GM10266 (cell line): Measurements from ENCODE around the gene DYTN.

Source experiments
- DNase-seq: peaks from one replicate; pipeline ENCODE4 v3.0.0; 2012; ENCODE audit errors: extremely low spot score
- TF ChIP-seq, protein P1 (sequence below): IDR thresholded peaks from 2 replicates; pipeline ENCODE4 v1.5.1; 2012; ENCODE audit warnings: mild to moderate bottlenecking, low read depth; ENCODE audit not compliant: control insufficient read depth, insufficient read depth; ENCODE audit errors: missing control alignments

DYTN gene

DNA sequence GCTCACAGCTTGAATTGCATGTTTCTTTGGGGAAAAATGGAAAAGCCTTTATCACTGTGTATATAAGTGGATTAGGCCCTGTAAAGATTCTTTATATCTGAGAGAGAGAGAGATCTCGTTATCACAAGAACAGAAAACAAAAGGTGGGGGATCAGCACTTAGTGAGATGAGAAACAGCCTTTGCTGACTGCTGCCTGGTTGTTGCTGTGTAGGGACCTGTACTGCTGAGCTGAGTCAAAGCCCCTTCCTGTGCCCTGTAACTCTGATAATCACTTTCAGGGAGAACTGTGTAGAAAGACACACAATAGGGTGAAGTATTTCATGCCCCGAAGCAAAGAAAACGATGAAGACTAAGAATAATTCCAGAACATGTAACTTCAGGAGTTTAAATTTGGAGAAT is 106.5 kb downstream of the DYTN start:
- TF ChIP-seq, protein P1, sequence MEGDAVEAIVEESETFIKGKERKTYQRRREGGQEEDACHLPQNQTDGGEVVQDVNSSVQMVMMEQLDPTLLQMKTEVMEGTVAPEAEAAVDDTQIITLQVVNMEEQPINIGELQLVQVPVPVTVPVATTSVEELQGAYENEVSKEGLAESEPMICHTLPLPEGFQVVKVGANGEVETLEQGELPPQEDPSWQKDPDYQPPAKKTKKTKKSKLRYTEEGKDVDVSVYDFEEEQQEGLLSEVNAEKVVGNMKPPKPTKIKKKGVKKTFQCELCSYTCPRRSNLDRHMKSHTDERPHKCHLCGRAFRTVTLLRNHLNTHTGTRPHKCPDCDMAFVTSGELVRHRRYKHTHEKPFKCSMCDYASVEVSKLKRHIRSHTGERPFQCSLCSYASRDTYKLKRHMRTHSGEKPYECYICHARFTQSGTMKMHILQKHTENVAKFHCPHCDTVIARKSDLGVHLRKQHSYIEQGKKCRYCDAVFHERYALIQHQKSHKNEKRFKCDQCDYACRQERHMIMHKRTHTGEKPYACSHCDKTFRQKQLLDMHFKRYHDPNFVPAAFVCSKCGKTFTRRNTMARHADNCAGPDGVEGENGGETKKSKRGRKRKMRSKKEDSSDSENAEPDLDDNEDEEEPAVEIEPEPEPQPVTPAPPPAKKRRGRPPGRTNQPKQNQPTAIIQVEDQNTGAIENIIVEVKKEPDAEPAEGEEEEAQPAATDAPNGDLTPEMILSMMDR: no peak
- no peak for DNase-seq

DNA sequence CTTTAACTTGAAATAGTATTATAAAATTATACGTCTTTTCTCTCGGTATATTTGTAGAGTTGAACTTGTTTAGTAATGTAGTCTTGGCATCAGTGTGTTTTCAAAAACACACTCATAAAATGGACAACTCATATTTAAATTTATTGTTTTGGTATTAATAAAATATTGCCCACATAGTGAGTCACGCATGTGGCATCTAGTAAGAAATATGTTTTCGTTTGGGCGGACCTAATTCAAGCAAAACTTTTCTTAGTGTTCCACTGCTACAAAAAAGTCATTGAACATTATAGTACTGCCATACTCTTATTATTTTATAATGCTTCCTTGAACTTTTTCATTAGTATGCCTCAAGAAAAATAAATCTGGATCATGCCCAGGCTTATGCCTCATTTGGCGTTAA is 107.0 kb downstream of the DYTN start:
- TF ChIP-seq, protein P1: no peak
- no peak for DNase-seq

DNA sequence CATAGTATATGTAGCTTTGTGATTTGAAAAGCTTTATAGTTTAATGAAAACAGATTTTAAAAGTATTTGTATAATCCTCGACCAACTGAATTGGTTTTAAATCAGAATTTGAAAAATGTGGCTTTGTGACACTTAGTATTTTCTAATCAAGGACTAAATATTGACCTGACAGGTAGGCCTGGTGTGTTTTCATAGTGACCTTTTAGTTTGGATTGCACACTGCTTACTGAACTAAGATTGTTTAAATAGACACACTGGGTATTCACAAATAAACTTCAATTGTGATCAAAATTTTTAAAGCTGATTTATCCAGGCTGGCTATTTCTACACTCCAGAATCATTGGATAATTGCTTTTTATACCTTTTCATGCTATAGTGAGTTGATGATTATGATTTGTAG is 107.7 kb downstream of the DYTN start:
- no peak for DNase-seq
- TF ChIP-seq, protein P1: no peak

DNA sequence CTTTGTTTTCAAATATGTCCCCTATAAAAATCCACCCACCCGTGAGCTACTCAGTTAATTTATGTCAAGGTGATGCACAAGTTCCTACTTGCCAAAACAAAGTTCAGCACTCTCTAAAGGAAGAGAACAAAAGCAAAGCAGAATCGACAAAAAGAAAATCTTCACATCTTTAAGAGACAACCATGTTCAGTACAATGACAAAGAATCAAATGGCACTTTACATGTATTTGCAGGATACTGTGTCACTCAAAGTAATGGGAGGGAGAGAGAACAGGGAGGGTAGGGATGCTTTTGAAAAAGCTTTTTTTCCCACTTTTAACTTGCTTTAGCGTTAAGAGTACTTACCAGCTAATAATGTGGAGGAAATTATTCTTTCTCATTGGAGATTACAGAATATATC is 115.0 kb downstream of the DYTN start:
- TF ChIP-seq, protein P1: no peak
- DNase-seq: no peak
